Measurements from ENCODE around the gene FHL2.
"Not testable (repeated sequence)": the region's sequence is repeated elsewhere in the genome, so short reads cannot be mapped to it uniquely, and the experiment has no call there.

Gene FHL2

DNA sequence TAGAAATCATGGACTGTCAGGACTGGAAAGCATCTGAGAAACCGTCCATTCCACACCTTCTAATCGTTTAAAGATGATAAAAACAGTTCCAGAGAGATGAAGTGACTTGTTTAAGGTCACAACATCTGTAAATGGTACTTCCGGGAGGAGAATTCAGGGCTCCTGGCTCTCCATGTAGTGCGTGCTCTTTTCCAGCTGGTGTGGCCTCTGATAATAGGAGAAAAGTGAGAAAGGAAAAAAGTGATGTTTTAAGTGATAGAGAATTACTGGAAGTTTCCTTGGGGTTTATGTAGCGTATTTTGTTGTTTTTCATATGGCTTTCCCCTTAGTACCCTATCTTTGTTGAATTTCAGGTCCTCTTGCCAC, 60.8 kb downstream of the FHL2 start:
- DNase-seq (ENCODE audit: low spot score) = no peak

DNA sequence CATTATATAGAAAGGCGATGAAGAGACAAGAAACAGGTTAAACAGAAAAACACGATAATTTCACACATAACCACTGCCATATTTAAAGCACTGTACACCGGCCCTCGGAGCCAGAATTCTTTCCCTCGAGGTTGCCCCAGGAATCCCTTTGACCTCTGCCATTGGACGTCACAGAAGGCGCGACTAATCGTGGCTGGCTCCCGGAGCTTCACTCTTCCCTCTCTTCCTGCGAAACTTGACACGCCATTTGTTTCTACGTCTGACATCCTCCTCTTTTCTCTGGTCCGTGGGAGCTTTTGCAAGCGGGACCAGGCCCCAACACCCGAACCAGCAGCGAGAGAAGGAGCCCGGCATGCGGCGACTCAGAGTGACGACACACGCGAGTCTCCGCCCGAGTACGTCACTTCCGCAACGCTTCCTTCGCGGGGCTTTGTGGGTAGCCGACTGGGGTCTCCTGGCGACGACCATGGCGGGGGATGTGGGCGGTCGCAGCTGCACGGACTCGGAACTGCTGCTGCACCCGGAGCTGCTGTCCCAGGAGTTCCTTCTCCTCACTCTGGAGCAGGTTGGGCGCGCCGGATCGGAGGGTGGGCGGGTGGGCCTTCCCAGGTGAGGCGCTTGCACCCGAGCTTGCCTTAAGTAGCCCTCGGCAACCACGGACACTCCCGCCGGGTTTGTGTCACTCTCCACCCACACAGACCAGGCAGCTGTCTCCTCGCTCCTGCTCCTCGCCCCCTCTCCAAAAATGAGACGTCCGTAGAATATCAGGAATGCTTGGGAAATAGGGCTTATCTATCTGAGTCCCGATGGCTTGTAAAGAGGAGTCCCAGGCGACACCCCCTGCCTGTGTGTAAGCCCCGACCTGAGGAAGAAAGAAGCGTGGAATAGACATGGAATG, 61.5 kb downstream of the FHL2 start, which contains the start of gene C2orf49:
Gene C2orf49 (plus strand): TSS at position 419 of the 898 bp plus-strand sequence. CDS start 48 bp downstream, at position 467.
- peak; percentile 84 for DNase-seq (ENCODE audit: low spot score)

DNA sequence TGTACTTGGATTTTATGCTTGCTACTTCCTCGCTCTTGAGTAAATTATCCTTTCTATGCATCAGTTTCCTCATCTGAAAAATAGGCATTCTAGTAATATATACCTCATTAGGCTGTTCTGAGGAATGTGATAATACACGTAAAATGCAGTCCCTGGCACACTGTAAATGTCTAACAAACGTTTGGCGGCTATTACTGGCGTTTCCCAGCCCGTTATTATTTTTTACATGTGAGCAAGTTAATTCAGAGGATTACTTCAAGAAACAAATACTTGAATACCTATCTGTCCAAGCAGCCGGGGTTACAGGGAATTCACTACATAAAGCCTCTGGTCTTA, 62.1 kb downstream of the FHL2 start:
- DNase-seq (ENCODE audit: low spot score) = no peak

DNA sequence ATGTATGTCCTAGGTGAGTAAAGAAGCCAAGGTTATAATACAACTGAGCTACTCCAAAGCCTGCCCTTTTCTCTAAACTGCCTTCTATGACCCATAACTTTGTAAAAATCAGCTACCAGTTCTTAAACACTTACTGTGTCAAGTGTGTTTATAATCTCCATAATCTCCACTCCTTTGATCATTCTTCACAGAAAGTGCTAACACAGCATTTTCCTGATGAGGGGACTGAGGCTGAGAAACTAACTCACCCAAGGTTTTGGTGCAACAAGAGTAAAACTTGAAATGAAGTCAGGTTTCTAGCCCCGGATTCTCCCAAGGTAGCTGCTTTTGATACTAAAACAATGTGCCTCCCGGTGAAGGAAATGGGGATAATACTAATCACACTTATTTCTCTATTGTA, 63.4 kb downstream of the FHL2 start:
- DNase-seq (ENCODE audit: low spot score) = no peak

DNA sequence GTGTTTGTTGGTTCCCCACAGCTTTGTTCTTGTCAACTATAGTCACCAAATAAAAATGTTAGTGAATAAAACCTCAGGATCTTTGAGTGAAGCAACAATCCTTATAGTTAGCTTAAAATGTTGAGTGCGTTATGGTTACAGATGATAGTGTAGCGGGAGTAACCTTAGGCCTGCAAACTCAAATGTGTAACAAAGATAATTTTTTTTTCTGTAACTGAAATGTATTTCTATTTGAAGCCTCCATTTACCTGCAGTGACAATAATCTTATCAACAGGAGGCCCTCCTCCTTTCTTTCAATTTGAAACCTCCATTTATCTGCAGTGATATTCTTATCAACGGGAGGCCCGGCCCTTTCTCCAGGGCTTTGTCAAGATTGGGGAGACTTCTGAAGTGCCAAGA, 64.6 kb downstream of the FHL2 start:
- no peak for DNase-seq (ENCODE audit: low spot score)

DNA sequence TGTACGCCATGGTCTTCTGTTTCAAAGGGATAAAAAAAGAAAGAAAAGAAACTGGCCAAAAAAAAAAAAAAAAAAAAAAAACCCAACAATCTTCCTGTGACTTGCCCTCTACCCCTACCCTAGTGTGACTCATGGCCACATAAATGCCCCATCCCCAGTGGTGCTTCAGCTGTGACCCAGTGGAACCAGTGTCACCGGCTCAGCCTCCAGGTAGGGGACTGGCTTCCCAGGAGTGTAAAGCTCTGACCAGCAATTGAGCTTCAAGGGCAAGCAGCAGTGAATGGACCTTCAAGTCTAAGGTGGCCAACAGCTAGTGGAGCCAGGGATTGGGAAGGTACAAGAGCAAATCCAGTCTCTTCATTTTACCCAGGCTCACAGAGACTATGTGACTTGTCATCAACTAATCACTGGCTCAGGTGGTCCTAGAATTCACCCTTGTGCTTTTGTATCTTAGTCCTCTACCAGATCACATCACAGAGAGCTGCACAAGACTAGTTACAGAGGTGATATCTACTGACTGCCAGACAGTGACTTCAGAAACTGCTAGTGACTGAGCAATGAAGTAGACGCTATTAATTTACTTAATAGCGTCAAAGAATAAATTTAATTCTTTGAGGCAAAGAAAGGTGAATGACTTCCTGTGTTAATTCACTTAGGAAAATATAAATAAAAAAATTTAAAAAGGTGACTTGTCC, 68.0 kb downstream of the FHL2 start:
- DNase-seq (ENCODE audit: low spot score) = no peak

DNA sequence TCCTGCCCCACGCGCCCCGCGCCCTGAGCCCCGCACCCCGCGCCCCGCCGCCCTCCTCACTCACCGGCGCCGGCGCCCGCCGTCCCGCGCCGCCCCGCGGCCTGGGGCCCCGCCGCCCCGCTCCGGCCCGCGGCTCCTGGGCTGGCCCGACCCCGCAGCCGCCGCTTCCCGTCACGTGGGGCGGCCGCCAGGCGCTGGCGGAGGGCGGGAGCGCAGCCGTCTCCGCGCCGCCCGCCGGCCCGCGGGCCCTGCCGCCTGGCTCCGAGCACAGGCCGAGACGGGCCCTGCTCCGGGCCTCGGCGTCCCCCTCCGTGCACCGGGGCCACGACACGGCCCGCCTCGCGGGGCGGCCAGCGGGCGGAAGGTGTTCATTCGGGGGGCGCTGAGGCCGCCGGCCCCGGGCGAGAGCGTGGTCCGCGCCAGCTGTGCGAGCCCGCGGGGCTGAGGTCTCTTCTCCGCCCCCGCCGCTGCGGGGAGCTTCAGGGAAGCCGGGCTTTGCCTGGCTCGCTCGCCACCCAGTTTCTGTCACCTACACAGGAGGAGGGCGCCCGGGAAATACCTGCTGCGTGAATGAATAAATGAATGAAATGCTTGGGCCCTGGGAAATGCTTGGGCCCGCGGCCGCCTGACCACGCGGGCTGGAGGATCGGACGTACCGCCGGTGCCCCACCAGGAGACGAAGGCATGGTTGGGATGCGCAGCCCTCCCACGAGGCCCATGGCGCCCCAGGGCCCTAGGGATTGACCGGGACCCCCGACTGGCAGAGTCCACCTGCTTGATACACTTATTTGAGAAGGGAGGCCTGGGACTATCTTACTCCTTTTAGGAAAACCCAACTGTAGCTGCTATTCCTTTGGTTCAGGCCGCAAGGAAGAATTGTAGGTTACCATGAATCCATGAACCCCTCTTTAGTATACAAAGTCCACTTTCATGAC, 69.0 kb downstream of the FHL2 start, which contains the start of gene TGFBRAP1:
Gene TGFBRAP1 (minus strand): TSS at position 175 of the 935 bp plus-strand sequence. CDS start 21,434 bp downstream, outside the sequence.
- DNase-seq (ENCODE audit: low spot score) = no peak

DNA sequence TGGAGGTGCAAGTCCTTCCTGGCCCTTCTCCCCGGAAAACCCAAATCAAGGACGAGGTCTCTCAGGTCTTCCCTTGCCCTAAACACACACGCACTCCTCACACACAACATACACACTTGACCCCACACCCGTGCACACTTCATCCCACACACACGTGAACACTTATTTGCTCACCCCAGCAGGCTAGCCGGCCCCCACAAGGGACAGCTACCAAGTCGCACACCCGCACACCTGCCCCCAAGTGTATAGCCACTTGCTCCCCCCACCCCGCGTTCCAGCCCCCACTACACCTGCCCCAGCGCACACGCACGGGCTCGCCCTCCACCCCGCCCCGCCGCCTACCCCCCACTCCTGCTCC, 69.7 kb downstream of the FHL2 start:
- no peak for DNase-seq (ENCODE audit: low spot score)

DNA sequence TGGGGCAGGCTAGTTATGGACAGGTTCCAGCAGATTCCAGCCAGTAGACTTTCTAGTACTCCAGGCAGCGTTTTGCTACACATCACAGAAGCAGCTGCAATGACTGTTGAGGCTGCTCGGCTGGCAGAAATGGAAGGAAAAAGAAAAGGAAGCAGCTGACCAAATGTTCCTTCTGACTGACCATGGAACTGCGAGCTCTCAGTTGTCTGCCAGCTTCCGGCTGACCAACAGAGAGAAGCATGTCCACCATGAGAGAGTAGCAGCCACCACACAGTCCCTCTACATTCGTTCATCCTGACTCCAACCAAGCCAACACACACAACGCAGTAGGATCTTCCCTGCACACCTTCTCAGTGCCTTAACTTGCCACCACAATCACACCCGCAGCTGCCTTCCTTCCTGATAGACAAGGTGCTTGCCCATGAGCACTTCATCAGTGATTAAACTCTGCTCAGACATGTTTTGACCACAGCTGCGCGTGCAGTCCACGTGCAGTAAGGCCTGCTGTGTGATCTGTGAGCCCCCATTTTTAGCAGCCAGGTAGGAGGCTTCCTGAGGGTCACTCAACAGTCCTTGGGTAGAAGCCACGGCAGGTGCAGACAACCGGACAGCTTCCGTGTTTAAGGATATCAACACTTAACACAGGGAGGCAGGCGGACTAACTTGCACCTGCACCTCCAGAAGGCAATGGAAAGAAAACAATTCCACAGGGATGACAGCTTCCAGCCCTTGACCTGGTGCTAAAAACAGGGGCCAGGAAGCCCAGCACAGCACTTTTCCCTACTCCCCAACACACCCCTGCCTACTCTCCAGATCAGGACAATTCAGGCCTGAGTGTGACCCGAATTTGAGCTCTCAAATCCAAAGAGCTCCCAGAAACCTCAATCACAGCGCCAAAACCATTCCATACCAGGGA, 70.3 kb downstream of the FHL2 start:
- DNase-seq (ENCODE audit: low spot score) = no peak

DNA sequence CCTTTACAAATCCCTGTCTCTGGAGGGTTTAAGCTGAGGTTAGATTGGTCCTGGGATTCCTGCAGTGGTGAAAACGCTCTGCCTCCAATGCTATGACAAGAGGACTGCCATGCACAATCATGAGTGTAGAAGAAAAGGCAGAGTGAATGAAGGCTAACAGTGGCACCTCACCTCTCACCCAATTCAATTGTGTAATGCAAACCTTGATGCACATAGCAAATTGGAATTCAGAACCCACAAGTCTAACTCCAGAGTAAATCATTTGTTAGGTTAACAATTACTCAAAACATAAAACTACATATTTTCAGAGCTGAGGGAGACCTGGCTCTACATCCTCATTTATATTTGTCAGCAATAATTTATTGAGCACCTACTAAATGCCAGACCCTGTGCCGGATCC, 71.2 kb downstream of the FHL2 start:
- no peak for DNase-seq (ENCODE audit: low spot score)

DNA sequence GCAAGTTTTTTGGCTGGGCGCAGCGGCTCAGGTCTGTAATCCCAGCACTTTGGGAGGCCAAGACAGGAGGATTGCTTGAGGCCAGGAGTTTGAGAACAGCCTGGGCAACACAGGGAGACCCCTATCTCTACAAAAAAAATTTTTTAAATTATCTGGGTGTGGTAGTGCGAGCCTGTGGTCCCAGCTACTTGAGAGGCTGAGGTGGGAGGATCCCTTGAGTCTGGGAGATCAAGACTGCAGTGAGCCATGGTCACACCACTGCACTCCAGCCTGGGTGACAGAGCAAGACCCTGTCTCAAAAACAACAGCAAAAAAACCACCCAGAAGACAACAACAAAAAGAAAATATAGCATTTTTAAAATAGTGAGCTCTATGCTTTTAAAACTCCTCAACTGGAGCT, 71.6 kb downstream of the FHL2 start:
- DNase-seq (ENCODE audit: low spot score) = not testable (repeated sequence)

DNA sequence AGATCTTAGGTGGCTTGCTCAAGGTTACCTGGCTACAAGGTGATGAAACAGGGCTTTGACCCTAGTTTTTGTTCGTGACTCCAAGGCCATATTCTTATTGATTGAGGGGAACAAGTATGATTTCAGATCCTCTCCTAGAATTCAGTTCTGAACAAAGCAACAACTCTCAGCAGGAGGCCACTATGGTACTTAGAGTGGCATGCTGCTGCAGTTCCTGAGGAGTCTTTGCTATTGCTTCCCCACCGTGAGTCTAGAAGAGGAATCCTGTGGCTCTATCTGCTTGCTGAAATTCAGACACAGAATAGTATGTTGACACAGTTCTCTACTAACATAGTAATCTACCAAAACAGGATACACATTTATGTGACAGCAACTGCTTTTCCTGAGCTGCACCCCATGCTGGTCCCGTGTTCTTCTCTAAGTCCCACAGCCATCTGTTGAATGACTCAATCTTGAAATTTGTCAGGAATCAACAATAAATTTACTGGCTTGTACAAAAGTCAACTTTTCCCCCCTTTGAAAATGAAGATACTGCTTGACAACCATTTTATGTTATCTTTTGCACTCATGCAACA, 73.4 kb downstream of the FHL2 start:
- DNase-seq (ENCODE audit: low spot score) = no peak

DNA sequence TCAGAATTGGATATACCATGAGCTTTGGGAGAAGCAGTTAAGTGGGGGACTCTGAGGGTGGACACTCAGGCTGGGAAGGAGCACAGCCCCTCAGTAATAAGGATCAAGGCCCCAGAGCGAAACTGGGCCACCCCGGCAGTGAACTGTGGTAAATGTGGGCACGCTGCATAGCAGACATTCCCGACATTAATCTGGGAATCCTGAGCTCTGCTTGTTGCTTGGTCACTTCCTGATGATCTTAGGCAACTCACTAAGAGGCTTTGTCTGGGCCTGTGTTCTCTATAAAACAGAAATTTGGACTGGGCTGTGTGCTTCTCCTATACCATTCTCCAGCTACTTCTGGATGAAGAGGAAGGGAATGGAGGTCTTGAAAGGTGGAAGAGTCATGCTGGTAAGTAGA, 74.1 kb downstream of the FHL2 start:
- no peak for DNase-seq (ENCODE audit: low spot score)

DNA sequence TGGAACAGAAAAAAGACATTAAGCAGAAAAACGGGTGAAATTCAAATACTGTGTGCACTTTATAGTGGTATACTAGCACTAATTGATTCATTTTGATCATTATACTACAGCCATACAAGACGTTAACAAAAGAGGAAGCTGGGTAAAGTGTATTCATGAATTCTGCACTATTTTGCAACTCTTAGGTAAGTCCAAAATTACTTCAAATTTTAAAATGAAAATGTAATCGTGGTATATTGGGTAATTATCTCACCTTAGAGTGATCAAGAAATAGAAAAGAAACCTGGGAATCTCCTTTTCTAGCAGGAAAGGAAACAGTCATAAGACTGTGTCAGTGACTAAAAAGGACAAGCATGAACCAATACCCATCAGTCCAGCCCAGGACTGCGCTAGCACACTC, 74.8 kb downstream of the FHL2 start:
- no peak for DNase-seq (ENCODE audit: low spot score)

DNA sequence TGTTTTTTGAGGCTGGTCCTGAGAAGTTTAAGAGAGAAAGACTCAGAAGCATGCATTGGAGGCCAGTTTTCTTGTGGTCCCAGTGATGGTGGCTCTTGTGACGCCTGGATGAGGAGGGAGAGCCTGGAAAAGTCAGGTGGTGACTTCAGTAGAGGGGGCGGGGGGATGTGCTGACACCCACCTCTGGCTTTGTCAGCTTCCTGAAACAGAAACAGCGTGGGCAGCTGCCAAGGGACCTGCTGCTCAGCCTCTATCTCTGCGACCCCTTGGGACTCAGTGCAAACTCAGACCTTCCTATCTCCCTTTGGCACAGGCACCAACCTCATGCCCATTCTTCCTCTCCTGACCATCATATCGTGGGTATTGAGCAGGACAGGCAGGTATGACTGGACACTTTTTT, 75.7 kb downstream of the FHL2 start:
- DNase-seq (ENCODE audit: low spot score) = no peak

DNA sequence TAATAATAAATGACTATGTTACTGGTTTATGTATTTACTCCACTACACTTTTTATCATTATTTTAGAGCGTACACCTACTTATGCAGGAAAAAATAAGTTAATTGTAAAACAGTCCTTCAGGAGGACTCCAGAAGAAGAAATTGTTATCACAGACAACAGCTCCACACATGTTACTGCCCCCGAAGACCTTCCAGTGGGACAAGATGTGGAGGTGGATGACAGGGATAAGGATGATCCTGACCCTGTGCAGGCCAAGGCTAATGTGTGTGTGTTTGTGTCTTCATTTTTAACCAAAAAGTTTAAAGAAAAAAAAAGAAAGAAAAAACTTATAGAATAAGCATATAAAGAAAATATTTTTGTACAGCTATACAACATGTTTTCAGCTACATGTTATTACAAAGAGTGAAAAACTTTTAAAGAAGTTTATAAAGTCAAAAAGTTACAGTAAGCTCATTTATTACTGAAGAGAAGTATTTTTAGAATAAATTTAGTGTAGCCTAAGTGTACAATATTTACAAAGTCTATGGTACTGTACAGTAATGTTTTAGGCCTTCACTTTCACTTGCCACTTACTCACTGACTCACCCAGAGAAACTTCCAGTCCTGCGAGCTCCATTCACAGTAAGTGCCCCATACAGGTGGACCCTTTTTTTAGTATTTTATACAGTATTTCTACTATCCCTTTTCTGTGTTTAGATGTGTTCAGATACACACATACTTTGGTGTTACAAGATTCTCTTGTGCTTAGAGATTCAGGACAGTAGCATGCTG, 76.8 kb downstream of the FHL2 start:
- DNase-seq (ENCODE audit: low spot score) = no peak

DNA sequence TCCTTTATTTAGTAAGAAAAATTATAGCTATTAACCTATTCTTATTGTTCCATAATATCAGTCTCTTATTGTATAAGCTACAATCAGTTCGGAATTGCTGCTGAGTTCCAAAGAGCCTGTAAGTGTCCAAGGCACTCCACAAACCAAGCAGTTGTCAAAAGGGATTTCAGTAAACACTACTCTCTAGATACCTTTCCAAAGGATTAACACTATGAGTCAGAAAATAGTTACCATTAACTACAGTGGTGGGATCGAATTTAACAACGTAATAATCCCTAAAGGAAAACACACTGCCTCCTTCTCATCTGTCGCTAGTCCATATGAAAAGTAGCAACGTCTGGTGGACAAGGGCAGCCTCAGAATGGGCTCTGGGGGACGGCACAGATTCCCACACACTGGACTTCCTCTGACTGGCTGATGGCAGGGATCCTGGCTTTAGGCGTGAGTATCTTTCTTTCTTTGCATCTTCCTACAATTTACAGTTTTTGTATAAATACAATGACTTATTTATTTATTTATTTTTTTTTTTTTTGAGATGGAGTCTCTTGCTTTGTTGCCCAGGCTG, 78.1 kb downstream of the FHL2 start:
- DNase-seq (ENCODE audit: low spot score) = no peak

DNA sequence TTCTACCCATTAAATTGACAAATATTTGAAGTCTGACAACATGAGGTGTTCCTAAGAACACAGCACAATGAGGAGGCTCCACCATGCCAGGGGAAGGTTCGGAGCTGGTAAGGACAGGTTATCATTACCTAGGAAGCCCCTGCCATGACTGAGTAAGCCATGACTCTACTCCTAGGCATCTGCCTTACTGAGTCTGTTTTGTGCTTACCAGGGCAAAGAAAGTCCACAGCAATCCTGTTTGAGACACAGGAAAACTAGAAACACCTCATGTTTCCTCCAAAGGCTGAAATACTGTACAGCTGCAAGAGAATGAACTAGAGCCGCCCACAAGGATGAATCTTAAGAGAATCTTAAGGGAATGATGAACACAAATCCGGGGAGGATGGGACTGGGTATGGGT, 80.9 kb downstream of the FHL2 start:
- DNase-seq (ENCODE audit: low spot score) = no peak

DNA sequence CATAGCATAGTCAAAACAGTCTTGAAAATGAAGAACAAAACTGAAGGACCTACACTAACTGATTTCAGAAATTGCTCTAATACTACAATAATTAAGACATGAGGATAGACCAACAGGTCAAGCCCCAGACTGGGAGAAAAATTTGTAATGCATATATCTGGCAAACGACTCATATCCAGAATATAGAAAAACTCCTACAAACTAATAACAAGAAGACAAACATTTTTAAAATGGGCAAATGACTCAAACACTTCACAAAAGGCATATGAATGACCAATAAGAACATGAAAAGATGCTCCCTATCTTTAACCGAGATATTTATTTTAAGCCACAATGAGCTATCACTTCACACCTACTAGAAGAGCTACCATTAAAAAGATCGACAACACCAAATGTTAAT, 83.5 kb downstream of the FHL2 start:
- no peak for DNase-seq (ENCODE audit: low spot score)

DNA sequence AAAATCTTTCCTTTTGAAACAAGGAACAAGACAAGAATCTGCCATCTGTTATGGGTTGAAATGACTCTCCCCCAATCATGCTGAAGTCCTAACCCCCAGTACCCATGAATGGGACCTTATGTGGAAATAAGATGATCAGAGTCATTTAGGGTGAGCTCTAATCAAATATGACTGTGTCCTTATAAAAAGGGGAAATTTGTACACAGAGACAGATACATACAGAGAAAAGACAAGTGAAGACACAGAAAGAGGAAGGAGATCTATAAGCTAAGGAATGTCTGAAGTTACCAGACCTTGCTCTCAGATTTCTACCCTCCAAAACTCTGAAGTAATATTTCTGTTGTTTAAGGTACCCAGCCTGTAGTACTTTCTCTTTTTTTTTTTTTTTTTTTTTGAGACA, 85.0 kb downstream of the FHL2 start:
- DNase-seq (ENCODE audit: low spot score) = no peak

Data from COLO829 (cell line).